DND-41 (cell line): ENCODE results near the gene TOP2B.

Experiments
- CTCF ChIP-seq: IDR thresholded peaks from 2 replicates; pipeline ENCODE4 v1.5.1; 2012; ENCODE audit warnings: borderline replicate concordance, low read length, moderate library complexity, mild to moderate bottlenecking; ENCODE audit not compliant: poor library complexity, severe bottlenecking; ENCODE audit errors: extremely low read depth
- EZH2 ChIP-seq: IDR thresholded peaks from 3 replicates; pipeline ENCODE4 v1.6.1; 2012; ENCODE audit warnings: borderline replicate concordance, low read depth, mild to moderate bottlenecking, moderate library complexity, low read length, inconsistent platforms; ENCODE audit not compliant: severe bottlenecking

- TF ChIP-seq CTCF (no peak), EZH2 (no peak)
These were observed 60.5 kb downstream of the TOP2B start for GRCh38 chr3:25604107-25604805.
